Activated CD4-positive, CD25-positive, alpha-beta regulatory T cell treated with anti-CD3 and anti-CD28 coated beads, Interleukin-2, amount 50 U/mL, for 72 hours (primary cell): ENCODE results near the gene GPR18.
A peak's percentile ranks its signal among the peaks of the same experiment; 100 is the strongest.

ENCODE experiments used
- DNase-seq: peaks from one replicate; pipeline ENCODE4 v3.0.0; 2021

Gene GPR18, protein sequence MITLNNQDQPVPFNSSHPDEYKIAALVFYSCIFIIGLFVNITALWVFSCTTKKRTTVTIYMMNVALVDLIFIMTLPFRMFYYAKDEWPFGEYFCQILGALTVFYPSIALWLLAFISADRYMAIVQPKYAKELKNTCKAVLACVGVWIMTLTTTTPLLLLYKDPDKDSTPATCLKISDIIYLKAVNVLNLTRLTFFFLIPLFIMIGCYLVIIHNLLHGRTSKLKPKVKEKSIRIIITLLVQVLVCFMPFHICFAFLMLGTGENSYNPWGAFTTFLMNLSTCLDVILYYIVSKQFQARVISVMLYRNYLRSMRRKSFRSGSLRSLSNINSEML

DNA sequence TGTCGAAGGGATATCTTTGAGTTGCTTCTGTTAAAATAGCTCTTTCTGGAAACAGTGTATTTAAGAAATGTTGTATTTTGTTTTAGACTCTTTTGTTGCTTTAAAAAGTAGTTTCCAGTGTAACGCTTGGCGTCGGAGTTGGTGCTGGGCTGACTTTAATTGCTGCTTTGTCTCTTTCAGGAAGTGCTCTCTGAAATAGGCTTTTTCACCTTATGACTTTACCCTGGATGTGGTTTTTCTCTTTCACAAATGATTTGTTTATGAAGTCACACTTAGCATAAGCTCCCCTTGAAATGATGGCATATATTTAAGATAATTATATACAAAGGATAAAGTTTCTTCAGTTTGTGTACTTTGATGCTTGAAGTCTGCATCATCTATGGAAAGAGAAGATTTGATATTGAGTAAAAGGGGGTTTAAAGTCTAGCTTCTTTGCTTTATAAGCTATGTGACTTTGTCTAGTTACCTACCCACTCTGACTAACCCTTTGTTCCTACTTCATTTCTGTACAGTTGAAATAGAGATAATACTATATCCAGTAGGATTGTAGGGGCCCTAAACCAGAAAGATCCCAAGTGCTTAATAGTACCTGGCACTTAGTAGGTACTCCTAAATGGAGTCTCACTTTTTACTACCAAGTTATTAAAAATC lies at the start of gene GPR18:
GPR18 (minus strand) TSS at position 170 of the 651 bp plus-strand sequence. CDS start 2,507 bp downstream, outside the sequence.
- no peak for DNase-seq

GRCh38 chr13:99307648-99308339 lies 49.6 kb upstream of the GPR18 start:
- DNase-seq: peak; percentile 61

DNA sequence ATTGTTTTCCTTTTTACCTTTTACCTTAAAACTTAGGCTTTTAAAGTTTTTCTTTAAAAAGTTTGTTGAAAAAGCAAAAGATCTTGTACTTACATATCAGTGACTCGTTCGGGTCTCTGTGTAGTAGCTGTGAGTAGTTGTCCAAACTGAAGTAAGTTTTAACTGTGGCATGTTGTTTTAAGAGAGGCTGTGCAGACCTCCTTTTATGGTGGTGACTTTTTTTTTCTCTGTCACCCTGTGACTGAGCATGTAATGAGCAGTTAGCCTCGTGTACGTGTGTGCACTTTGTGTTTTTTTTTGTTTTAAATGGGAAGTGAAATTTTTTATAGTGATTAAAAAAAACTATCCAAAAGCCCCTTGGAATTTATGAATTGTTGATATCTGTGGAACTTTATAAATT lies 49.1 kb upstream of the GPR18 start, which contains the start of gene GPR183:
GPR183 (minus strand) TSS at position 153 of the 400 bp plus-strand sequence. CDS start 11,254 bp downstream, outside the sequence.
- DNase-seq: no peak

GRCh38 chr13:99305566-99305965 lies 47.4 kb upstream of the GPR18 start:
- DNase-seq: no peak

GRCh38 chr13:99305158-99305557 lies 47.0 kb upstream of the GPR18 start:
- DNase-seq: no peak

- no peak for DNase-seq
These were observed 46.4 kb upstream of the GPR18 start for GRCh38 chr13:99304541-99304940.

DNA sequence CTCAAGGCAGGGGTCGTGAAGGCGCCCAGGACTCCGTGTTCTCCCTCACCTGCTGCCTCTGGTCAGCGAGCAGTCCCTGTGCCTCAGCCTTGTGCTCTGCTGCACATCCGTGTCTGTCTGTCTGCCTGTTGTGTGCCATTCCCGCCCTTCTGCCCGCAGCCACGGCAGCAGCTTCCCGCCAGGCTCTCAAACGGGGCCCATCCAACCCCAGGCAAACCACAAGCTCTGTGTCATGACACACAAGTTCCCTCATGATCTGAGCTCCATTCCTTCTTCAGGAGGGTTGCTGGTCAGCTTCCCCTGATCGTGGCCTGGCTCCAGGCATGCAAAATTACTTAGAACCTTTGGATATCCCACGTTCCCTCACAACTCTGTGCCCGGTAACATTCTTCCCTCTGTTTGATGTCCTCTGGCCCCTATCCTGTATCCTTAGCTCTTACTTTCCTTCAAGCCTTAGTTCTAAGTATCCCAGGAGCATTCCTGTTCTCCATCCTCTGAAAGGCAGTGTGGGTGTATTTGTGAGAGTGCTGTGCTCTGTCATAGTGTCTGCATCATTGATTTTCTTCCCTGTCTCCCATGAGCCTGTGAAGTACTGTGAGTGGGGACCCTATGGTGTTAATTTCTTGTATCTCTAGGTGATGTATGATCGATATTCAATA lies 45.8 kb upstream of the GPR18 start:
- peak; percentile 44 for DNase-seq

DNA sequence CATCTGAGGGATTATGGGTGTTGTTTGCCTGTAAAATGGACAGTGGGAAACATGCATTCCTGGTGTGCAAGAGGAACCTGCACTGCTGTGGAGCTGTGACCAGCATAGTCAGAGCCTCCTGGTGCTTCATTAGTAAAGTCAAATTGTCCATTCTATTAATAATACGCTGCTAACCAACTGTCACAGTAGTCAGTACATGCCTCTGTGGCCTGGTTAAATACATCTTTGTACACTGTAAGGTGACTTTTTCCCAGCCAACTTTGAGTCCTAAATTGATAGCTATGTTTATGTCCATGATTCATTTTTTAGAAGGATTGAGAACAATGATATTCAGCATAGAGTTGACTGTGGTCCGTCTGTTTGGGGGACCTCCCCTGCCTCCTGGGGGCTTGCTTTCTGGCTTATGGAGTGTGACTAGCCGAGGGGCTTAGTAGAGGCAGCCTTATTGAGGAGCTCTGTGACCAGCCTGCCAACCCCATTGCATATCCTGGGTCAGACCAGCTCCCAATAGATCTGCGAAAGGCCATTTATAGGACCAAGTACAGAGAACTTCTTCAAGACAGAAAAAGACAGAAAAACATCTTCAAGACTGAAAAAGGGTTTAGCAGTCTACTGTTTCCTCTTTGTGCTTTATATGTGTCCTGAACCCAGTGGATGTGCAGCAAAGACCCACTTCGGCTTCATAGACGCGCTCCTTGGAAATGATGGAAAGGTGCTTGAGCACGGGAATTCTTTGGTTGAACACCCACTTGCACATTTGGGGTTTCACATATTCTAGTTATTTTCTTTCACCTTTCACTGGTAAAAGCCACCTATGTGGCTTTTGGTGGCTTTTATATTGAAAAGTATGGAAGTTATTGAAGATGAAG lies 44.7 kb upstream of the GPR18 start:
- no peak for DNase-seq

DNA sequence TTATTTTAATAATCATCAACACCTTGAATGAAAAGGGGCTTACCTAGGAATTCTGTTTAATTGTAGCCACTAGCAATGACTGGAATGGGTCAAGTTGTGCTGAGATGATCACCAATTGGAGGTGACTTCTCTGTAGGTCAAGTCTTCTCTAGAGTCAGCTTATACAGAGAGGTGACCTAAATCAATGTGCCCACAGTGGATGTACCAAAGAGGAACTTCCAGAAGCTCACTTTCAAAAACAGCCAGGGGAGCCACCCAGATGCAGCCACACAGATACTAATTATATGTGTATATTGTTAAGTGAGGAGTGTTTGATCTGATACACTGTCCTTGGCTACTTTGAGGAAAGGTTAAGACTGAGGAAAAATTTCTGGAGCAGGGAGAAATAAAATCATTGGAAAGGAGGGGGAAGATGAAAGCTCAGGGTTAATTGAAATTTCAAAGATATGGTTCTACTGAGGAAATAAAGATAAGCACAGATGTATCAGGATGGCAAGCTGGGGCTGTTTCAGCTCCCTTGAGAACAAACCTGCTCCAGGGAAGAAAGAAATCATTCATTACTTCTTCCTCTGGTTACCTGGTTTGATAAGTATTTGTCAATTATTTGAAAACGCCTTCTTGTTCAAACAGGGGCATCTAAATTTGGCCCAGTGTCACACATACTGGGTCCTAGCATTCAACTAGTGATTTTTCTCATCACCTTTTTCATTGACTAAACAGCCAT lies 43.9 kb upstream of the GPR18 start:
- DNase-seq: no peak

- no peak for DNase-seq
These were observed 43.1 kb upstream of the GPR18 start for GRCh38 chr13:99301056-99301838.

DNA sequence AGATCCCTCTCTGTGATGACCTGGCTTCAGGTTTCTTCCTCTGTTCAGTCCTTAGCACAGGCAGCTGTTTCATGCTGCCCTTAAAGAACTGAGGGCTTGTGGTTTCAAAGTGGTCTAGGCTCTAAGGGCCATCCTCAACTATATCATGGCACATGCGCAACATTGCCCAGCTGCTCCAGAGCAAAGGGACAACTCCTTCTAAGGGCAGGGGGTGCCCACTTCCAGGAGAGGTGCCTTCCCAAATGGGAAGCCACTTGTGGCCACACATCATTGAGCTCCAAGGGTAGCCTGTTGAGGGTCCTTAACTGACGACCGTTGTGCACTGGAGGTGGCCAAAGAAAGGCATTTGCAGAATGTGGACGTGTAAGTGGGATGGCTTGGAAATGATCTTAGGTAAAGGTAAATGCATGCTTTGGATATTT lies 41.8 kb upstream of the GPR18 start:
- no peak for DNase-seq

GRCh38 chr13:99299256-99299919 lies 41.2 kb upstream of the GPR18 start:
- no peak for DNase-seq

DNA sequence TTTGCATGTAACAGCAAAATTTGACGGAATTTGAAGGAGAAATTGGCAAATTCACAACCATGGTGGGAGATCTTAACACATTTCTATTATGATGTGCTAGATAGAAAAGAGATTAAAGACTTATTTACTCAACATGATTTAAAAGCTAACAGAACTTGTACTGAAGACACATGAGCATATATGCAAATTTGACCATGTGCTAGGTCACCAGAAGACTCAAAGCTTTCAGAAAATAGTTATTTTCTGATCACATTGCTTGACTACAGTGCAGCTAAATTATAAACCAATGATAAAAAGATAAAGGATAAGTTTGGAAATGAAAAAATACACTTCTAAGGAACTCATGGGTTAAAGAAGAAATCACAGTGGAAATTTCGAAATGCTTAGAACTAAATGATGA lies 39.9 kb upstream of the GPR18 start:
- no peak for DNase-seq

DNA sequence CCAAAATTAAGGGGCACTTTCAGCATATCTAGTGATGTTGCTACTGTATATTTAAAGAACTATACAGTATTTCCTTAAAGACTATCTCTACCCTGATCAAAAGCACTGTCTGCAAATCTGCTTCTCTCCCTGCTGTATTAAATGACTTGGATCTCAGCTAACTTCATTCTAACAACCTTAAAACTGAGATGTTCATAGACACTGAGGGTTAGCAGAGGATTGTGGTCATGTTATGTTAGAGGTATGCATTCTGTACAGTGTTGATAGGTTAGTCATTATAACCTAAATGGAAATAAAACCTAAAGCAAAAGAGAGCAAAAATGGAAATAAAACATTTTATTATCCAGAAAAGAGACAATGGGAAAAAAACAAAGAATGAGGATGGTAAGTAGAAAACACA lies 39.2 kb upstream of the GPR18 start:
- no peak for DNase-seq

- no peak for DNase-seq
These were observed 38.2 kb upstream of the GPR18 start for GRCh38 chr13:99296398-99296797.

- DNase-seq: no peak
These were observed 37.5 kb upstream of the GPR18 start for GRCh38 chr13:99295488-99296252.

DNA sequence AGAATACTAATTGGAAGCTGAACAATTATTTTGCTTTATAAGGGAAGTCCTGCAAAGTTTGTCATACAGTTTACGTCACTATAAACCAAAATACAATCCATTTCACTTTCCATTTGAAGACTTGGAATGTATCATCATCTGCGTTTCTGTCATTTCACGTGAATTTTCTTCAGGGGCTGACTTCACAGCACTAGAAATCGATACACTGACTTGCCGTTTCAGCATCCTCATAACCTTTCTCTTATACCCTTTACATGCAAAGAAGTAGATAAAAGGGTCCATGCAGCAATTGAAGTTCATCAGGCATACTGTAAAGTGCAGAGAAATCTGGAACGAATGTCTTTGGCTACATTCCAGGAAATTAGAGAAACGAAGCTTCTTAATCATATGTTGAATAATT lies 36.8 kb upstream of the GPR18 start:
- DNase-seq: no peak

GRCh38 chr13:99294198-99294597 lies 36.0 kb upstream of the GPR18 start:
- no peak for DNase-seq

- DNase-seq: no peak
These were observed 35.0 kb upstream of the GPR18 start for GRCh38 chr13:99293178-99293577.
